Loucy (cell line): ENCODE data around the gene PTGDS.

Experiments
- H2AFZ ChIP-seq: fragments of 200-600 bp; sonication (generic); 2 replicates; pipeline ENCODE4 v1.6.0; 2016; ENCODE audit warnings: antibody characterized with exemption, mild to moderate bottlenecking, low read length, moderate library complexity
- H3F3A ChIP-seq: fragments of 200-600 bp; 2 replicates; pipeline ENCODE4 v1.6.0; 2016; ENCODE audit warnings: antibody characterized with exemption, low read depth, mild to moderate bottlenecking
- H3K27me3 ChIP-seq: fragments of 200-600 bp; sonication (generic); 2 replicates; pipeline ENCODE4 v1.6.1; 2014; ENCODE audit warnings: low read length, mild to moderate bottlenecking; ENCODE audit not compliant: insufficient read depth, poor library complexity, severe bottlenecking
- H3K36me3 ChIP-seq: fragments of 200-600 bp; sonication (generic); 2 replicates; pipeline ENCODE4 v1.6.1; 2016; ENCODE audit warnings: low read length; ENCODE audit not compliant: insufficient read depth
- H3K4me1 ChIP-seq: fragments of 200-600 bp; sonication (generic); 2 replicates; pipeline ENCODE4 v1.5.1; 2014; ENCODE audit warnings: low read length, mild to moderate bottlenecking; ENCODE audit not compliant: insufficient read depth, poor library complexity, severe bottlenecking
- H3K4me2 ChIP-seq: fragments of 200-600 bp; sonication (generic); 2 replicates; pipeline ENCODE4 v1.6.0; 2014; ENCODE audit warnings: antibody characterized with exemption, low read length, low read depth, mild to moderate bottlenecking; ENCODE audit not compliant: poor library complexity, severe bottlenecking
- H3K4me3 ChIP-seq: fragments of 200-600 bp; sonication (generic); 2 replicates; pipeline ENCODE4 v1.5.1; 2014; ENCODE audit warnings: low read length, mild to moderate bottlenecking, mixed read lengths; ENCODE audit not compliant: poor library complexity, severe bottlenecking
- H3K79me2 ChIP-seq: fragments of 200-600 bp; sonication (generic); 2 replicates; pipeline ENCODE4 v1.6.1; 2014; ENCODE audit warnings: low read length; ENCODE audit not compliant: insufficient read depth
- H3K9ac ChIP-seq: fragments of 200-600 bp; sonication (generic); 2 replicates; pipeline ENCODE4 v1.6.0; 2014; ENCODE audit warnings: mild to moderate bottlenecking, low read depth, low read length, moderate library complexity; ENCODE audit not compliant: poor library complexity, severe bottlenecking
- H3K9me2 ChIP-seq: fragments of 200-600 bp; sonication (generic); replicated peaks from 2 replicates; pipeline ENCODE4 v1.6.1; 2016; ENCODE audit warnings: low read depth, low read length, mixed read lengths
- H3K9me3 ChIP-seq: fragments of 200-600 bp; sonication (generic); 2 replicates; pipeline ENCODE4 v1.6.1; 2014; ENCODE audit warnings: mild to moderate bottlenecking, antibody characterized with exemption, low read length, low read depth; ENCODE audit not compliant: insufficient read depth
- H4K20me1 ChIP-seq: fragments of 200-600 bp; sonication (generic); 2 replicates; pipeline ENCODE4 v1.6.0; 2014; ENCODE audit warnings: antibody characterized with exemption, low read length, mild to moderate bottlenecking; ENCODE audit not compliant: insufficient read depth, poor library complexity, severe bottlenecking
- CTCF ChIP-seq: fragments of 200-600 bp; sonication (generic); conservative IDR thresholded peaks from 2 replicates; pipeline ENCODE4 v1.5.1; 2014; ENCODE audit warnings: mild to moderate bottlenecking, antibody characterized with exemption, low read length
- EZH2phosphoT487 ChIP-seq: fragments of 200-600 bp; IDR thresholded peaks from 2 replicates; pipeline ENCODE4 v1.6.1; 2018; ENCODE audit warnings: antibody characterized with exemption, mild to moderate bottlenecking, moderate library complexity, borderline replicate concordance

The PTGDS gene

DNA sequence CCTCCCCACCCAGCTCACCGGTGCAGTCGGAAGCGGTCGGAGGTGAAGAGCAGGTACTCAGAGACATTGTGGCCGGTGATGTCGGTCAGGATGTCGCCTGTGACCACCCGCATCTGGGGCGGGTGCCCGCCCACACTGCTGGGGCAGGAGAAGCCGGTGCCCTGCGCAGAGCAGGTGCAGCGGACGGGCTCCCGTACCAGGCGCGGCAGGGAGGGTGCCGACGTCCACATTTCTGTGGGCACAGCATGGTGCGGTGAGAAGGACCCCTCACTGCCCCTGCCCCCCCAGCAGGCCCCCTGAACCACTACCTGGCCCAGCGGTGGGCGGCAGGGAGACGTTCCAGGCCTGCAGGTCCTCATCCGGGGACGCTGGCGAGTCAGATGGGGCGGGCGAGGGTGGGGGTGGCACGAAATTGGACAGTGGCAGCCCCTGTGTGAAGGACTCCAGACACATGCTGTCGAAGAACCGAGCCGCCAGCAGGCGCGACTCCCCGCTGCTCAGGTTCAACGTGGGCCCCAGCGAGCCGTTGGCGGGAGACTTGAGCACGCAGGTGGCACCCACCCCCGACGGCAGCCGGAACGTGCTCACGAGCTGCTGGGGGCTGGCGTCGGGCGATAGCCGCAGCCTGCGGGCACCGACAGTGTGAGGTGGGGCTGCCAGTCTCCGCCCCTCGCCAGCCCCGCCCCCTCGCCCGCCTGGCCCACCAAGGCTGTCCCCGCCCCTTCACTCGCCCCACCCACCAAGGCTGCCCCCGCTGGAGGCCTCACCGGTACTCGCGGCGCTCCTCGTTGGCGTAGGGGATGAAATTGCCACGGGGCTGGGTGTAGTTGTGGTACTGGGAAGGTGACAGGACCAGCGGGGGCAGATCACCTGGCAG lies 35.6 kb downstream of the PTGDS start:
- TF ChIP-seq EZH2phosphoT487 (no peak), CTCF (no peak)
- no peaks in the 10 kb centered on the region for H3K79me2 ChIP-seq
- H3K36me3 ChIP-seq, result no peaks in the 10 kb centered on the region; the same call in 1 of the 2 replicates
- H2AFZ ChIP-seq, result no peak overlapping the region
- H4K20me1 ChIP-seq, result no peaks in the 10 kb centered on the region
- no peak overlapping the region for H3K4me3 ChIP-seq
- no peaks in the 10 kb centered on the region for H3K27me3 ChIP-seq
- no peaks in the 10 kb centered on the region for H3F3A ChIP-seq
- H3K4me2 ChIP-seq, result no peak overlapping the region
- H3K9me3 ChIP-seq, result no peaks in the 10 kb centered on the region
- H3K9ac ChIP-seq, result no peak overlapping the region
- H3K4me1 ChIP-seq, result no peaks in the 10 kb centered on the region
- no peaks in the 10 kb centered on the region for H3K9me2 ChIP-seq

- no peaks in the 10 kb centered on the region for H3K9me3 ChIP-seq
- H3K9me2 ChIP-seq, result no peaks in the 10 kb centered on the region
- no peaks in the 10 kb centered on the region for H4K20me1 ChIP-seq
- TF ChIP-seq CTCF (no peak), EZH2phosphoT487 (no peak)
- no peak overlapping the region for H3K4me3 ChIP-seq
- no peaks in the 10 kb centered on the region for H3F3A ChIP-seq
- H3K4me1 ChIP-seq, result no peaks in the 10 kb centered on the region
- no peak overlapping the region for H3K9ac ChIP-seq
- no peak overlapping the region for H2AFZ ChIP-seq
- no peak overlapping the region for H3K4me2 ChIP-seq
- H3K27me3 ChIP-seq, result no peaks in the 10 kb centered on the region
- no peaks in the 10 kb centered on the region for H3K79me2 ChIP-seq
- no peaks in the 10 kb centered on the region; the same call in 1 of the 2 replicates for H3K36me3 ChIP-seq
Measured at GRCh38 chr9:137013571-137013940, 36.3 kb downstream of the PTGDS start.

DNA sequence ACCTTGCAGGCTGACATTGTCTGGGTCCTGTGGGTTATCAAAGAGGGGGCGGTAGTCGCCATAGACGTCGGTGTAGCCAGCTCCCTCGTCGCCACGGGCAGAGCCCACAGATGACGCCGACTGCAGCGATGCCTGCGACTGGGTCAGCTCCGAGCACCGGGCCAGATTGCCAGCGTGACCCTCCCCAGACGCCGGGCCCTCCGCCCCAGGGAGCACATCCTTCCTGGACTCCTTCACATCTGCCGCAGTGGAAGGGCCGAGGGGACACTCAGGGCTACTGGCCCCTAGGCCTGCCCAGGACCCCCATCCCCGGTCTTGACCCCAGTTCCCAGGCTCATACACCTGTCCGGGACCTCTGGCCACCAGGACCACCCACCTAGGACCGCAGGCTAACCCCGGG lies 36.9 kb downstream of the PTGDS start:
- TF ChIP-seq CTCF (no peak), EZH2phosphoT487 (no peak)
- Histone ChIP-seq H3K9ac (no peak overlapping the region), H3K4me1 (no peaks in the 10 kb centered on the region), H3K79me2 (no peaks in the 10 kb centered on the region), H3K9me2 (no peaks in the 10 kb centered on the region), H3K27me3 (no peaks in the 10 kb centered on the region), H3F3A (no peaks in the 10 kb centered on the region), H3K4me2 (no peak overlapping the region), H3K4me3 (no peak overlapping the region), H3K9me3 (no peaks in the 10 kb centered on the region), H2AFZ (no peak overlapping the region), H3K36me3 (no peaks in the 10 kb centered on the region; the same call in 1 of the 2 replicates), H4K20me1 (no peaks in the 10 kb centered on the region)
